ENCODE data around the gene FAM184A.
A peak's percentile ranks its signal among the peaks of the same experiment; 100 is the strongest.

The FAM184A gene

GRCh38 chr6:119096721-119097565 is 18.5 kb upstream of the FAM184A start:
- no peak for DNase-seq

GRCh38 chr6:119090256-119090655 is 11.8 kb upstream of the FAM184A start:
- no peak for DNase-seq

GRCh38 chr6:119084784-119085183 is 6.3 kb upstream of the FAM184A start:
- DNase-seq, result no peak

DNA sequence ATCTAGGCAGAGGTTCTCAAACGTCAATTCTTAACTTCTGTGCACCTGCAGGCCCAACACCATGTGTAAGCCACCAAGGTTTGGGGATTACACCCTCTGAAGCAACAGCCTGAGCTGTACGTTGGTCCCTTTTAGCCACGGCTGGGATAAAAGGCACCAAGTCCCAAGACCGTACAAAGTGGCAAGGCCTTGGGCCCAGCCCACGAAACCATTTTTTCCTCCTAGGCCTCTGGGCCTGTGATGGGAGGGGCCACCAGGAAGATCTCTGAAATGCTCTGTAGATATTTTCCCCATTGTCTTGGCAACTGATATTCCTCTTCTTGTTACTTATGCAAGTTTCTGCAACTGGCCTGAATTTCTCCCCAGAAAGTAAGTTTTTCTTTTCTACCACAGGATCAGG is 4.5 kb upstream of the FAM184A start:
- DNase-seq, result no peak

GRCh38 chr6:119079283-119079809 is 882 bp upstream of the FAM184A start:
- DNase-seq, result peak; percentile 26

GRCh38 chr6:119077643-119078375 is 655 bp downstream of the FAM184A start:
- peak; percentile 17 for DNase-seq

DNA sequence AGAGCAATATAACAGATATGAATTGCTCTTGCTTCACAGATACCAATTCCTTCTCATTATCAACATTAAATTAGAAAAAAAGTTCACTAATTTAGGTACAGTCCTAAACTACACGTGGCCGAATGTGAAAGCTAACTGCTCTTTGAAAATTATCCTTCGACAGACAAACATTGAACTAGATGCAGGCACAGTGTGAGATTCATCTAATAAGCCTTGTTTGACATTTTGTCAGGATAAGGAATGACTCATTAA is 1.1 kb downstream of the FAM184A start:
- peak; percentile 17 for DNase-seq

GRCh38 chr6:119076576-119077390 is 1.7 kb downstream of the FAM184A start:
- DNase-seq, result no peak

GRCh38 chr6:119076173-119076572 is 2.3 kb downstream of the FAM184A start:
- DNase-seq, result peak; percentile 32

DNA sequence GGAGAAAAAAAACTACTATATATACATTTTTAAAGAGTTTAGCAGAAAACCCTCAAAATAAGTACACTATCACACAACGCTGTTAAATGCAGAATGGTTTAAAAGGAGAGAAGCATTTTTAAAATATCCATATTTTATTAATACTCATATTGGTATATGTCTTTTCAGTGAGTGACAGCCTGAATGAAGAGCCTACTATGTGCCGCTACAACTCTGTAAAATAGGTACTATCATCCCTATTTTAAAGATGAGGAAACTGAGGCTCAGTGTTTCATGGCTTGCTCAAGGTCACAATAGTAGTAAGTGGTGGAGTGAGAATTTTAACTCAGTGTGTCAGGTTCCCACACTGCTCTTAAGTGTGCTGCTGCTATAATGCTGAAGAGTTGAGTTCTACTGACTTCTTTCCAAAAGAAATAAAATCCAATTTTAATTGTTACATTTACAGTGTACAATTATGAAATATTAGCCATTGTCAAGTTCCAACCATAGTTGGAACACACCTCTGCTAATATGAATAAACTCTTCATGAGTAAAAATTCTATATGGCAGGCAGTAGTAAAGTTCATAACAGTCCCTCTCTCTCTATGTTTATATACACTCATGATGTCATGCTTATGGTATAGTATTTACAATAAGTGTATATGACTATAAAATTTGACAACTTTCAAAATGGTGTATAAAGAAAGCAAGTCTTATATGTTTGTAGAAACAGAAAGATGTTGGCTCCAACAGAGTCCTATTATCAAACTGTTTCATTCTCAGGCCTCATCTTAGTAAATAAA is 3.1 kb downstream of the FAM184A start:
- no peak for DNase-seq

- DNase-seq, result no peak
These were observed 5.0 kb downstream of the FAM184A start for GRCh38 chr6:119073307-119074051.

GRCh38 chr6:119071576-119071975 is 6.9 kb downstream of the FAM184A start:
- no peak for DNase-seq

- no peak for DNase-seq
These were observed 11.4 kb downstream of the FAM184A start for GRCh38 chr6:119067091-119067490.

DNA sequence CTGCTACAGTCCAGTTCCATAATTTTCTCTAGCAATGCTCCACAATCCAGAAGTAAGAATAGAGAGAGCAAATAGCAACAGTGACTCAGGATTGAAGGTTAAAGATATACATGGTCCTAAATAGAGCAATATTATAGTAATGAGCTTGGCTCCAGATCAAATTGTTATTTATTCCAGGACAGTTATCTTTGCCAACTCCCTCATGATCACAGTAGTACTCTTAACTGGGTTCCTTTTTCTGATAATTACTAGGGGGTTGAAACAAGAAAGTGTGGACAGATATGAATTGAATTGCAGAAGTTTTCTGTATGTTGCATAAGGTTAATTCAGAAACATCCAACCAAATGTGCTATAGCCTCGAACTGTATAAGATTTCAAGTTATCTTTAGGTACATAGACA is 11.9 kb downstream of the FAM184A start:
- DNase-seq, result no peak

GRCh38 chr6:119065955-119066354 is 12.5 kb downstream of the FAM184A start:
- DNase-seq, result no peak

DNA sequence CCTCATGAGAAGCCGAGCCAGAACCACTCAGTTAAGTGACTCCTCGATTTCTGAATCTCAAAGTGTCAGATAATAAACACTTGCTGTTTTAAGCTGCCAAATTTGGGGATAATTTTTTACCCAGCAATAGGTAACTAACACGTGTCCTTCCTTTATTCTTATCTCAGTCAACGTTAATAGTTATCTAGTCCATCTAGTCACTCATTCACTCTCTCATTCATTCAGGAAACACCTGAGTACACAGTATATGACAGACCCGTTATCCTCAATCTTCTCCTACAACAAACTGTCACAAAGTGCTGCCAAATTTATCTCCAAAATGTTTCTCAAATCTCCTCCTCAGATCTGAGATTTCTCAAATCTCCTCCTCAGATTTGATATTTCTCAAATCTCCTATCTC is 13.1 kb downstream of the FAM184A start:
- no peak for DNase-seq

DNA sequence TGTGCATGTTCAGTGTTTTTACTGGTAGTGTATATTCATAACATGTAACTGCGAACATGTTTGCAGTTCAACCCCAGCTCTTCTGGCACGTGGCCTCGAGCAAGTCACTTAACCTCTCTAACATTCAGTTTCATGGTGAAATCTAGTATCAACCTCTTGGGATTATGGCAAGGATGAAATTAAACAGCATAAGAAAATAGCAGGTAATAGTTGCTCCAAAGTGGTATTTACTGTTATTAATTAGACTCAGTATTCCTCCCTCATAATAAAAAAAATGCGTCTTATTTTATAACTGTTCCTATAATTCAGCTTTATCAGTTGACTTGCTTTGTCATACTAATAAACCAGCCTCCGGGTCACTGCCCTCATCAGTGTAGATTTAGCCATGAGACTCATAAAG is 15.0 kb downstream of the FAM184A start:
- DNase-seq, result no peak

GRCh38 chr6:119061215-119061614 is 17.2 kb downstream of the FAM184A start:
- no peak for DNase-seq

DNA sequence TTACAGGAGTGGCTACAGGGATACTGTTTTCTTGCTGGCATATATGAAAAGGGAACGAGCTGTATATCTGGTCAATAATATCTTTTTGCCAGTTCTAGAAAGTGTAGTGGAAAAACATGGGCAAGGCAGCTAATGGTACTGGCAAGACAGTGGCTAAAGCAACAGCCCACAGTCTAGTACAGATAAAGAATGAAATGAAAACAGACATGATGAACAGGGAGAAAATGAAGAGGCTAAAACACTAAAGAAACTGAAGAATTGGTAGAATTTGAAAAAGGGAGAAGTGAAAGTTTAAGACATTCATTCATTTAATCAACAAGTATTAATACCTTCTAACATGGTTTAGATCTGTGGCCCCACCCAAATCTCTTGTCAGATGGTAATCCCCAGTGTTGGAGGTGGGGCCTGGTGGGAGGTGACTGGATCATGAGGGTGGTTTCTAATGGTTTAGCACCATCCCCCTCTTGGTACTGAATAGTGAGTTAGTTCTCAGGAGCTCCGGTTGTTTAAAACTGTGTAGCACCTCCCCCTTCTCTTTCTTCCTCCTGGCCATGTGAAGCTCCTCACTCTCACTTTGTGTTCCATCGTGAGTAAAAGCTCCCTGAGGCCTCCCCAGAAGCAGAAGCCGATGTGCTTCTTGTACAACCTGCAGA is 18.1 kb downstream of the FAM184A start:
- no peak for DNase-seq

DNA sequence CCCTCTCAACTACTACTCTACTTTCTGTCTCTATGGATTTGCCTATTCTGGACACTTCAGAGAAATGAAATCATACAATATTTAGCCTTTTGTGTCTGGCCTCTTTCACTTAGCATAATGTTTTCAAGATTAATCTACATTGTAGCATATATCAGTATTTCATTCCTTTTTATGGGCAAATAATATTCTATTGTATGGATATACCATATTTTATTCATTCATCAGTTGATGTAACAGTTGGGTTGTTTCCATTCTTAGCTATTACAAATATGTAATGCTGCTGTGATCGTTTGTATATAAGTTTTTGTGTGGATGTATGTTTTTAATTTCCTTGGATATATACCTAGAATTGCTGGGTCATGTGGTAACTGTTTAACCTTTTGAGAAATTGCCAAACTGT is 23.4 kb downstream of the FAM184A start:
- DNase-seq, result no peak

GRCh38 chr6:119052987-119053386 is 25.5 kb downstream of the FAM184A start:
- no peak for DNase-seq
